GM23338 (cell line): ENCODE data around the gene MXRA8. TPM values are rescaled to one million over a fixed set of nuclear protein-coding genes. Genes with fewer than 3 reads are reported as not detected.

Experiments used
- ATAC-seq: fragments of 200-7000 bp; cut with Tn5 transposase; 3 replicates; pipeline ENCODE4 v1.9.1; 2020
- DNase-seq: peaks from one replicate; pipeline ENCODE4 v3.0.0-alpha.2; 2015; ENCODE audit warnings: low spot score
- H2AFZ ChIP-seq: fragments of 200-600 bp; sonication (generic); 2 replicates; pipeline ENCODE4 v1.8.0; 2016; ENCODE audit warnings: antibody characterized with exemption, mild to moderate bottlenecking, moderate library complexity
- H3F3A ChIP-seq: fragments of 200-600 bp; sonication (generic); replicated peaks from 2 replicates; pipeline ENCODE4 v1.8.0; 2017; ENCODE audit warnings: antibody characterized with exemption, mixed run types, low read depth
- H3K27ac ChIP-seq: fragments of 200-600 bp; sonication (generic); 2 replicates; pipeline ENCODE4 v1.6.1; 2016; ENCODE audit warnings: low read depth
- H3K27me3 ChIP-seq: fragments of 200-600 bp; sonication (generic); 2 replicates; pipeline ENCODE4 v1.8.0; 2016; ENCODE audit warnings: mild to moderate bottlenecking, mixed run types, moderate library complexity; ENCODE audit not compliant: insufficient read depth
- H3K36me3 ChIP-seq: fragments of 200-600 bp; sonication (generic); 2 replicates; pipeline ENCODE4 v1.8.0; 2016; ENCODE audit warnings: mild to moderate bottlenecking; ENCODE audit not compliant: insufficient read depth
- H3K4me1 ChIP-seq: fragments of 200-600 bp; sonication (generic); 2 replicates; pipeline ENCODE4 v1.8.0; 2016; ENCODE audit warnings: mild to moderate bottlenecking, moderate library complexity; ENCODE audit not compliant: insufficient read depth
- H3K4me2 ChIP-seq: fragments of 200-600 bp; sonication (generic); 2 replicates; pipeline ENCODE4 v1.7.1; 2017; ENCODE audit warnings: mixed run types
- H3K4me3 ChIP-seq: fragments of 200-600 bp; sonication (generic); 2 replicates; pipeline ENCODE4 v1.6.1; 2016; ENCODE audit warnings: mixed run types
- H3K79me2 ChIP-seq: fragments of 200-600 bp; sonication (generic); replicated peaks from 2 replicates; pipeline ENCODE4 v1.8.0; 2017; ENCODE audit warnings: mild to moderate bottlenecking; ENCODE audit not compliant: insufficient read depth
- H3K9me2 ChIP-seq: fragments of 200-600 bp; sonication (generic); 2 replicates; pipeline ENCODE4 v1.8.0; 2017; ENCODE audit not compliant: insufficient read depth
- H4K20me1 ChIP-seq: fragments of 200-600 bp; sonication (generic); replicated peaks from 2 replicates; pipeline ENCODE4 v1.8.0; 2017; ENCODE audit warnings: mild to moderate bottlenecking; ENCODE audit not compliant: insufficient read depth
- H3K27ac Mint-ChIP-seq: 2 replicates; pipeline ENCODE4 v1.8.0; 2020; ENCODE audit warnings: inconsistent platforms, mild to moderate bottlenecking, moderate library complexity, mixed read lengths
- H3K27me3 Mint-ChIP-seq: 3 replicates; pipeline ENCODE4 v1.8.0; 2022; ENCODE audit warnings: low read depth, mild to moderate bottlenecking, moderate library complexity, mixed read lengths, inconsistent platforms; ENCODE audit not compliant: insufficient read depth, poor library complexity
- H3K36me3 Mint-ChIP-seq: 3 replicates; pipeline ENCODE4 v1.8.0; 2021; ENCODE audit warnings: low read depth, mild to moderate bottlenecking, inconsistent platforms, moderate library complexity, mixed read lengths
- H3K4me1 Mint-ChIP-seq: 3 replicates; pipeline ENCODE4 v1.8.0; 2020; ENCODE audit warnings: mild to moderate bottlenecking, inconsistent platforms, mixed read lengths
- H3K4me3 Mint-ChIP-seq: 3 replicates; pipeline ENCODE4 v1.8.0; 2021; ENCODE audit warnings: moderate library complexity, mild to moderate bottlenecking, inconsistent platforms, mixed read lengths
- H3K9me3 Mint-ChIP-seq: 3 replicates; pipeline ENCODE4 v1.8.0; 2020; ENCODE audit warnings: moderate library complexity, mild to moderate bottlenecking, inconsistent platforms, mixed read lengths
- CREB1 ChIP-seq: fragments of 250-450 bp; sonication (Bioruptor Pico); IDR thresholded peaks from 2 replicates; pipeline ENCODE4 v1.5.0; 2020; ENCODE audit warnings: low read depth, mild to moderate bottlenecking, moderate library complexity
- EZH2 ChIP-seq: fragments of 200-600 bp; sonication (generic); IDR thresholded peaks from one replicate; pipeline ENCODE4 v1.8.0; 2017; ENCODE audit warnings: antibody characterized with exemption, mild to moderate bottlenecking, low read depth; ENCODE audit not compliant: unreplicated experiment
- EZH2phosphoT487 ChIP-seq: fragments of 200-600 bp; sonication (generic); IDR thresholded peaks from one replicate; pipeline ENCODE4 v1.8.1; 2018; ENCODE audit warnings: antibody characterized with exemption; ENCODE audit not compliant: unreplicated experiment
- JUNB ChIP-seq: IDR thresholded peaks from one replicate; pipeline ENCODE4 v1.6.1; 2016; ENCODE audit warnings: antibody characterized with exemption; ENCODE audit not compliant: unreplicated experiment
- NANOG ChIP-seq: IDR thresholded peaks from 2 replicates; pipeline ENCODE4 v1.6.1; 2016; ENCODE audit warnings: antibody characterized with exemption, borderline replicate concordance
- POLR2AphosphoS5 ChIP-seq: IDR thresholded peaks from 2 replicates; pipeline ENCODE4 v1.6.1; 2016; ENCODE audit warnings: antibody characterized with exemption, low read depth
- STAT1 ChIP-seq: IDR thresholded peaks from one replicate; pipeline ENCODE4 v1.6.1; 2016; ENCODE audit warnings: antibody characterized with exemption; ENCODE audit not compliant: unreplicated experiment
- ZNF114 ChIP-seq: fragments of 250-450 bp; sonication (Bioruptor Pico); IDR thresholded peaks from 2 replicates; pipeline ENCODE4 v1.5.0; 2020; ENCODE audit warnings: mild to moderate bottlenecking, moderate library complexity
- ZNF331 ChIP-seq: fragments of 250-450 bp; sonication (Bioruptor Pico); IDR thresholded peaks from 2 replicates; pipeline ENCODE4 v1.5.0; 2020; ENCODE audit warnings: low read depth, mild to moderate bottlenecking, moderate library complexity
- polyA plus RNA-seq: library from polyadenylated mRNA; unstranded; fragments of >200 nt; fragmentation: Nextera tagmentation; extraction: Ambion mirVana; gene quantifications from 2 replicates; pipeline ENCODE4 v1.2.1, GENCODE V29; 2016
- total RNA-seq: library from RNA; depleted of rRNA; stranded (reverse); fragments of >200 nt; shearing (Covaris generic); gene quantifications from 2 replicates; pipeline ENCODE4 v1.2.3, GENCODE V29; 2014
- TF ChIP-seq, protein P1 (sequence below): IDR thresholded peaks from 2 replicates; pipeline ENCODE4 v1.6.1; 2016; ENCODE audit warnings: antibody characterized with exemption
- TF ChIP-seq, protein P2 (sequence below): fragments of 250-450 bp; sonication (Bioruptor Pico); IDR thresholded peaks from 2 replicates; pipeline ENCODE4 v1.5.0; 2020; ENCODE audit warnings: mild to moderate bottlenecking, moderate library complexity
- TF ChIP-seq, protein P3 (sequence below), 2 experiments: fragments of 200-600 bp in 1 of 2; sonication (generic) in 1 of 2; conservative IDR thresholded peaks; 2 replicates each; pipeline versions ENCODE4 v1.5.1 to v1.6.1; 2016 to 2017; ENCODE audit warnings: antibody characterized with exemption in 2 of 2, low read depth in 2 of 2, mild to moderate bottlenecking in 2 of 2, moderate library complexity in 1 of 2
- TF ChIP-seq, protein P4 (sequence below): IDR thresholded peaks from one replicate; pipeline ENCODE4 v1.6.1; 2018; ENCODE audit warnings: antibody characterized with exemption; ENCODE audit not compliant: unreplicated experiment

MXRA8 gene
- total and polyA plus RNA-seq, 2 experiments from 2014 or later: 9.1 to 17.2 TPM

DNA sequence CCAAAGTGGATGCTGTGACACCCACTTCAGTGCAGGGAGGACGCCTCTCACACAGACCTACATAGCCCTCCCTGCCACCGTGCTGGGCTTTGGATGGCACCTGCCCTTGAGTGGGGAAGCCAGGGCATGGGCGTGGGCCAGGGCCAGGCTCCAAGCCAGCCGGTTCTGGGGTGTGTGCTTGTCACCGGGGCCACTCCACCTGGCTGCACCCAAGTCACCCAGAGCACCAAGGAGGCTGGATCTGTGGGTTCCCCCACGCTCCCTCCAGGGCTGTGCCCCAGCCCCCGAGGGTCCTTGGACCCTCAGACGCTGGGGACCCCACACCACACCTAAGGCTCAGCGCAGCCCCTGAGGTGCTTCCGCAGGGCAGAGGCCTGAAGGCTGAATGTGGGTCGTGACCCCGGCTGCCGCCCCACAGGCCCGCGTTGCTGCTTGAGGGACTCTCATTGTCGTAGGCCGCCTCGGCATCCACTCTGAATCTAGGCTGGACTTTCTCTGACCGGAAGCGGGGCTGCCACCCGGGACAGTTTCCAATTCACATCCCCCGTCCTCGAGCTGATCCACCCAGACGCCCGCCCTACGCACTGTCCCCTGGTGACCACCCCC is 1.5 kb downstream of the MXRA8 start:
- DNase-seq (no peak), ATAC-seq (no peak)
- H3K27me3 ChIP-seq: peaks cover 28% of the 10 kb centered on the region
- peaks cover 35% of the 10 kb centered on the region for H3K4me1 ChIP-seq
- no peaks in the 10 kb centered on the region for H3K36me3 ChIP-seq
- no peak overlapping the region for H2AFZ ChIP-seq
- Mint-ChIP-seq H3K36me3 (no peaks in the 10 kb centered on the region), H3K27me3 (peaks cover 42% of the 10 kb centered on the region), H3K4me3 (no peak overlapping the region), H3K4me1 (peaks cover 38% of the 10 kb centered on the region), H3K27ac (no peak overlapping the region; the same call in 1 of the 2 replicates), H3K9me3 (no peaks in the 10 kb centered on the region; the same call in 2 of the 3 replicates)
- no peaks in the 10 kb centered on the region for H3K9me2 ChIP-seq
- H3K27ac ChIP-seq: no peak overlapping the region
- no peak for TF ChIP-seq STAT1
- no peak for TF ChIP-seq JUNB
- no peak for TF ChIP-seq POLR2AphosphoS5
- no peak for TF ChIP-seq ZNF331 (CRISPR knock-in tag)
- TF ChIP-seq EZH2: no peak
- TF ChIP-seq, protein P1, sequence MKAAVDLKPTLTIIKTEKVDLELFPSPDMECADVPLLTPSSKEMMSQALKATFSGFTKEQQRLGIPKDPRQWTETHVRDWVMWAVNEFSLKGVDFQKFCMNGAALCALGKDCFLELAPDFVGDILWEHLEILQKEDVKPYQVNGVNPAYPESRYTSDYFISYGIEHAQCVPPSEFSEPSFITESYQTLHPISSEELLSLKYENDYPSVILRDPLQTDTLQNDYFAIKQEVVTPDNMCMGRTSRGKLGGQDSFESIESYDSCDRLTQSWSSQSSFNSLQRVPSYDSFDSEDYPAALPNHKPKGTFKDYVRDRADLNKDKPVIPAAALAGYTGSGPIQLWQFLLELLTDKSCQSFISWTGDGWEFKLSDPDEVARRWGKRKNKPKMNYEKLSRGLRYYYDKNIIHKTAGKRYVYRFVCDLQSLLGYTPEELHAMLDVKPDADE: no peak
- no peak for TF ChIP-seq CREB1
- TF ChIP-seq EZH2phosphoT487: no peak
- TF ChIP-seq, protein P2, sequence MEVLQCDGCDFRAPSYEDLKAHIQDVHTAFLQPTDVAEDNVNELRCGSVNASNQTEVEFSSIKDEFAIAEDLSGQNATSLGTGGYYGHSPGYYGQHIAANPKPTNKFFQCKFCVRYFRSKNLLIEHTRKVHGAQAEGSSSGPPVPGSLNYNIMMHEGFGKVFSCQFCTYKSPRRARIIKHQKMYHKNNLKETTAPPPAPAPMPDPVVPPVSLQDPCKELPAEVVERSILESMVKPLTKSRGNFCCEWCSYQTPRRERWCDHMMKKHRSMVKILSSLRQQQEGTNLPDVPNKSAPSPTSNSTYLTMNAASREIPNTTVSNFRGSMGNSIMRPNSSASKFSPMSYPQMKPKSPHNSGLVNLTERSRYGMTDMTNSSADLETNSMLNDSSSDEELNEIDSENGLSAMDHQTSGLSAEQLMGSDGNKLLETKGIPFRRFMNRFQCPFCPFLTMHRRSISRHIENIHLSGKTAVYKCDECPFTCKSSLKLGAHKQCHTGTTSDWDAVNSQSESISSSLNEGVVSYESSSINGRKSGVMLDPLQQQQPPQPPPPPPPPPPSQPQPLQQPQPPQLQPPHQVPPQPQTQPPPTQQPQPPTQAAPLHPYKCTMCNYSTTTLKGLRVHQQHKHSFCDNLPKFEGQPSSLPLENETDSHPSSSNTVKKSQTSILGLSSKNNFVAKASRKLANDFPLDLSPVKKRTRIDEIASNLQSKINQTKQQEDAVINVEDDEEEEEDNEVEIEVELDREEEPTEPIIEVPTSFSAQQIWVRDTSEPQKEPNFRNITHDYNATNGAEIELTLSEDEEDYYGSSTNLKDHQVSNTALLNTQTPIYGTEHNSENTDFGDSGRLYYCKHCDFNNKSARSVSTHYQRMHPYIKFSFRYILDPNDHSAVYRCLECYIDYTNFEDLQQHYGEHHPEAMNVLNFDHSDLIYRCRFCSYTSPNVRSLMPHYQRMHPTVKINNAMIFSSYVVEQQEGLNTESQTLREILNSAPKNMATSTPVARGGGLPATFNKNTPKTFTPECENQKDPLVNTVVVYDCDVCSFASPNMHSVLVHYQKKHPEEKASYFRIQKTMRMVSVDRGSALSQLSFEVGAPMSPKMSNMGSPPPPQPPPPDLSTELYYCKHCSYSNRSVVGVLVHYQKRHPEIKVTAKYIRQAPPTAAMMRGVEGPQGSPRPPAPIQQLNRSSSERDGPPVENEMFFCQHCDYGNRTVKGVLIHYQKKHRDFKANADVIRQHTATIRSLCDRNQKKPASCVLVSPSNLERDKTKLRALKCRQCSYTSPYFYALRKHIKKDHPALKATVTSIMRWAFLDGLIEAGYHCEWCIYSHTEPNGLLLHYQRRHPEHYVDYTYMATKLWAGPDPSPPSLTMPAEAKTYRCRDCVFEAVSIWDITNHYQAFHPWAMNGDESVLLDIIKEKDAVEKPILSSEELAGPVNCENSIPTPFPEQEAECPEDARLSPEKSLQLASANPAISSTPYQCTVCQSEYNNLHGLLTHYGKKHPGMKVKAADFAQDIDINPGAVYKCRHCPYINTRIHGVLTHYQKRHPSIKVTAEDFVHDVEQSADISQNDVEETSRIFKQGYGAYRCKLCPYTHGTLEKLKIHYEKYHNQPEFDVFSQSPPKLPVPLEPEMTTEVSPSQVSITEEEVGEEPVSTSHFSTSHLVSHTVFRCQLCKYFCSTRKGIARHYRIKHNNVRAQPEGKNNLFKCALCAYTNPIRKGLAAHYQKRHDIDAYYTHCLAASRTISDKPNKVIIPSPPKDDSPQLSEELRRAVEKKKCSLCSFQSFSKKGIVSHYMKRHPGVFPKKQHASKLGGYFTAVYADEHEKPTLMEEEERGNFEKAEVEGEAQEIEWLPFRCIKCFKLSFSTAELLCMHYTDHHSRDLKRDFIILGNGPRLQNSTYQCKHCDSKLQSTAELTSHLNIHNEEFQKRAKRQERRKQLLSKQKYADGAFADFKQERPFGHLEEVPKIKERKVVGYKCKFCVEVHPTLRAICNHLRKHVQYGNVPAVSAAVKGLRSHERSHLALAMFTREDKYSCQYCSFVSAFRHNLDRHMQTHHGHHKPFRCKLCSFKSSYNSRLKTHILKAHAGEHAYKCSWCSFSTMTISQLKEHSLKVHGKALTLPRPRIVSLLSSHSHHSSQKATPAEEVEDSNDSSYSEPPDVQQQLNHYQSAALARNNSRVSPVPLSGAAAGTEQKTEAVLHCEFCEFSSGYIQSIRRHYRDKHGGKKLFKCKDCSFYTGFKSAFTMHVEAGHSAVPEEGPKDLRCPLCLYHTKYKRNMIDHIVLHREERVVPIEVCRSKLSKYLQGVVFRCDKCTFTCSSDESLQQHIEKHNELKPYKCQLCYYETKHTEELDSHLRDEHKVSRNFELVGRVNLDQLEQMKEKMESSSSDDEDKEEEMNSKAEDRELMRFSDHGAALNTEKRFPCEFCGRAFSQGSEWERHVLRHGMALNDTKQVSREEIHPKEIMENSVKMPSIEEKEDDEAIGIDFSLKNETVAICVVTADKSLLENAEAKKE (CRISPR knock-in tag): no peak
- TF ChIP-seq ZNF114: no peak
- TF ChIP-seq NANOG: no peak
- TF ChIP-seq, protein P3, sequence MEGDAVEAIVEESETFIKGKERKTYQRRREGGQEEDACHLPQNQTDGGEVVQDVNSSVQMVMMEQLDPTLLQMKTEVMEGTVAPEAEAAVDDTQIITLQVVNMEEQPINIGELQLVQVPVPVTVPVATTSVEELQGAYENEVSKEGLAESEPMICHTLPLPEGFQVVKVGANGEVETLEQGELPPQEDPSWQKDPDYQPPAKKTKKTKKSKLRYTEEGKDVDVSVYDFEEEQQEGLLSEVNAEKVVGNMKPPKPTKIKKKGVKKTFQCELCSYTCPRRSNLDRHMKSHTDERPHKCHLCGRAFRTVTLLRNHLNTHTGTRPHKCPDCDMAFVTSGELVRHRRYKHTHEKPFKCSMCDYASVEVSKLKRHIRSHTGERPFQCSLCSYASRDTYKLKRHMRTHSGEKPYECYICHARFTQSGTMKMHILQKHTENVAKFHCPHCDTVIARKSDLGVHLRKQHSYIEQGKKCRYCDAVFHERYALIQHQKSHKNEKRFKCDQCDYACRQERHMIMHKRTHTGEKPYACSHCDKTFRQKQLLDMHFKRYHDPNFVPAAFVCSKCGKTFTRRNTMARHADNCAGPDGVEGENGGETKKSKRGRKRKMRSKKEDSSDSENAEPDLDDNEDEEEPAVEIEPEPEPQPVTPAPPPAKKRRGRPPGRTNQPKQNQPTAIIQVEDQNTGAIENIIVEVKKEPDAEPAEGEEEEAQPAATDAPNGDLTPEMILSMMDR (conservative IDR thresholded peaks at IDR 0.05; ENCODE audit: low read depth in 2 of 2): no peak
- TF ChIP-seq, protein P4, sequence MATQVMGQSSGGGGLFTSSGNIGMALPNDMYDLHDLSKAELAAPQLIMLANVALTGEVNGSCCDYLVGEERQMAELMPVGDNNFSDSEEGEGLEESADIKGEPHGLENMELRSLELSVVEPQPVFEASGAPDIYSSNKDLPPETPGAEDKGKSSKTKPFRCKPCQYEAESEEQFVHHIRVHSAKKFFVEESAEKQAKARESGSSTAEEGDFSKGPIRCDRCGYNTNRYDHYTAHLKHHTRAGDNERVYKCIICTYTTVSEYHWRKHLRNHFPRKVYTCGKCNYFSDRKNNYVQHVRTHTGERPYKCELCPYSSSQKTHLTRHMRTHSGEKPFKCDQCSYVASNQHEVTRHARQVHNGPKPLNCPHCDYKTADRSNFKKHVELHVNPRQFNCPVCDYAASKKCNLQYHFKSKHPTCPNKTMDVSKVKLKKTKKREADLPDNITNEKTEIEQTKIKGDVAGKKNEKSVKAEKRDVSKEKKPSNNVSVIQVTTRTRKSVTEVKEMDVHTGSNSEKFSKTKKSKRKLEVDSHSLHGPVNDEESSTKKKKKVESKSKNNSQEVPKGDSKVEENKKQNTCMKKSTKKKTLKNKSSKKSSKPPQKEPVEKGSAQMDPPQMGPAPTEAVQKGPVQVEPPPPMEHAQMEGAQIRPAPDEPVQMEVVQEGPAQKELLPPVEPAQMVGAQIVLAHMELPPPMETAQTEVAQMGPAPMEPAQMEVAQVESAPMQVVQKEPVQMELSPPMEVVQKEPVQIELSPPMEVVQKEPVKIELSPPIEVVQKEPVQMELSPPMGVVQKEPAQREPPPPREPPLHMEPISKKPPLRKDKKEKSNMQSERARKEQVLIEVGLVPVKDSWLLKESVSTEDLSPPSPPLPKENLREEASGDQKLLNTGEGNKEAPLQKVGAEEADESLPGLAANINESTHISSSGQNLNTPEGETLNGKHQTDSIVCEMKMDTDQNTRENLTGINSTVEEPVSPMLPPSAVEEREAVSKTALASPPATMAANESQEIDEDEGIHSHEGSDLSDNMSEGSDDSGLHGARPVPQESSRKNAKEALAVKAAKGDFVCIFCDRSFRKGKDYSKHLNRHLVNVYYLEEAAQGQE: no peak
- peaks cover 31% of the 10 kb centered on the region for H3F3A ChIP-seq
- no peak overlapping the region for H3K4me3 ChIP-seq
- H3K79me2 ChIP-seq: no peaks in the 10 kb centered on the region
- no peaks in the 10 kb centered on the region; the same call in 1 of the 2 replicates for H4K20me1 ChIP-seq
- no peak overlapping the region for H3K4me2 ChIP-seq
